Mesenchymal stem cell (in vitro differentiated cells and primary cell): ENCODE measurements around the gene PYGO2.
"Not testable (repeated sequence)": the region's sequence is repeated elsewhere in the genome, so short reads cannot be mapped to it uniquely, and the experiment has no call there.

Source experiments
- DNase-seq: peaks from one replicate; pipeline ENCODE4 v3.0.0-alpha.2; 2013
- H2AFZ ChIP-seq: one replicate; pipeline ENCODE4 v1.6.1; 2013; ENCODE audit warnings: low read depth, mild to moderate bottlenecking, control low read depth, inconsistent platforms, low read length, moderate library complexity
- H2AK5ac ChIP-seq: 2 replicates; pipeline ENCODE4 v1.6.1; 2013; ENCODE audit warnings: low read length, moderate library complexity, mild to moderate bottlenecking, inconsistent platforms; ENCODE audit not compliant: severe bottlenecking
- H2BK120ac ChIP-seq: one replicate; pipeline ENCODE4 v1.6.1; 2013; ENCODE audit warnings: low read depth, mild to moderate bottlenecking, inconsistent platforms, low read length, moderate library complexity
- H2BK12ac ChIP-seq, 2 experiments: one replicate each; pipeline ENCODE4 v1.6.1; 2013; ENCODE audit warnings: inconsistent platforms in 2 of 2, low read length in 2 of 2, mild to moderate bottlenecking in 2 of 2, moderate library complexity in 2 of 2, control low read depth in 1 of 2
- H2BK15ac ChIP-seq: one replicate; pipeline ENCODE4 v1.6.1; 2013; ENCODE audit warnings: mild to moderate bottlenecking, low read depth, inconsistent platforms; ENCODE audit not compliant: poor library complexity, severe bottlenecking
- H2BK5ac ChIP-seq: 2 replicates; pipeline ENCODE4 v1.6.1; 2013; ENCODE audit warnings: low read depth, mild to moderate bottlenecking, low read length, control low read depth, inconsistent platforms; ENCODE audit not compliant: poor library complexity, severe bottlenecking
- H3K14ac ChIP-seq, 2 experiments: one replicate each; pipeline ENCODE4 v1.6.1; 2013; ENCODE audit warnings: inconsistent platforms in 2 of 2, low read length in 2 of 2, control low read depth in 1 of 2, mild to moderate bottlenecking in 1 of 2, moderate library complexity in 1 of 2
- H3K18ac ChIP-seq, 2 experiments: one replicate each; pipeline ENCODE4 v1.6.1; 2013; ENCODE audit warnings: inconsistent platforms in 2 of 2, low read length in 2 of 2, control low read depth in 1 of 2, low read depth in 1 of 2, mild to moderate bottlenecking in 1 of 2
- H3K23ac ChIP-seq, 2 experiments: one replicate each; pipeline ENCODE4 v1.6.1; 2013; ENCODE audit warnings: inconsistent platforms in 2 of 2, low read length in 2 of 2, mild to moderate bottlenecking in 2 of 2, moderate library complexity in 2 of 2, control low read depth in 1 of 2
- H3K27ac ChIP-seq: 2 replicates; pipeline ENCODE4 v1.5.1; 2013; ENCODE audit warnings: mild to moderate bottlenecking, moderate library complexity, low read length, control low read depth, inconsistent platforms; ENCODE audit not compliant: poor library complexity, severe bottlenecking
- H3K27me3 ChIP-seq, 2 experiments: 2 replicates each; pipeline versions ENCODE4 v1.6.1 to v1.7.0; 2013; ENCODE audit warnings: low read length in 2 of 2, mild to moderate bottlenecking in 2 of 2, moderate library complexity in 2 of 2, control low read depth in 1 of 2, inconsistent platforms in 1 of 2; ENCODE audit not compliant: control insufficient read depth in 1 of 2, insufficient read depth in 1 of 2
- H3K36me3 ChIP-seq, 2 experiments: 2 replicates each; pipeline versions ENCODE4 v1.6.1 to v1.7.0; 2013; ENCODE audit warnings: low read length in 2 of 2, control low read depth in 1 of 2, inconsistent platforms in 1 of 2, low read depth in 1 of 2, mild to moderate bottlenecking in 1 of 2; ENCODE audit not compliant: insufficient read depth in 2 of 2, control insufficient read depth in 1 of 2
- H3K4ac ChIP-seq, 2 experiments: one replicate each; pipeline ENCODE4 v1.6.1; 2013; ENCODE audit warnings: inconsistent platforms in 2 of 2, low read length in 2 of 2, mild to moderate bottlenecking in 2 of 2, moderate library complexity in 2 of 2, control low read depth in 1 of 2, low read depth in 1 of 2
- H3K4me1 ChIP-seq: 2 replicates; pipeline ENCODE4 v1.6.1; 2013; ENCODE audit warnings: low read depth, low read length, control low read depth; ENCODE audit not compliant: control insufficient read depth, insufficient read depth
- H3K4me2 ChIP-seq: 2 replicates; pipeline ENCODE4 v1.6.1; 2013; ENCODE audit warnings: low read length, mild to moderate bottlenecking, inconsistent platforms; ENCODE audit not compliant: poor library complexity, severe bottlenecking
- H3K4me3 ChIP-seq, 2 experiments: 2 replicates each; pipeline versions ENCODE4 v1.5.1 to v1.7.0; 2013; ENCODE audit warnings: low read length in 2 of 2, mild to moderate bottlenecking in 2 of 2, control low read depth in 1 of 2, low read depth in 1 of 2; ENCODE audit not compliant: insufficient read depth in 1 of 2
- H3K79me1 ChIP-seq: replicated peaks from 2 replicates; pipeline ENCODE4 v1.6.1; 2013; ENCODE audit warnings: mild to moderate bottlenecking, control low read depth, low read length, inconsistent platforms; ENCODE audit not compliant: poor library complexity, severe bottlenecking
- H3K9ac ChIP-seq: 2 replicates; pipeline ENCODE4 v1.7.0; 2013; ENCODE audit warnings: mild to moderate bottlenecking, low read length, moderate library complexity
- H3K9me3 ChIP-seq: 2 replicates; pipeline ENCODE4 v1.7.0; 2013; ENCODE audit warnings: mild to moderate bottlenecking, low read length; ENCODE audit not compliant: control insufficient read depth
- H4K8ac ChIP-seq: one replicate; pipeline ENCODE4 v1.6.1; 2013; ENCODE audit warnings: inconsistent platforms, mild to moderate bottlenecking, low read length, moderate library complexity
- H4K91ac ChIP-seq: one replicate; pipeline ENCODE4 v1.6.1; 2013; ENCODE audit warnings: mild to moderate bottlenecking, low read length, inconsistent platforms
- WGBS: methylation state at CpG from one replicate; pipeline ENCODE4 v1.1.7; 2013; ENCODE audit warnings: mixed read lengths; 5-methylcytosine and 5-hydroxymethylcytosine counted together

Gene PYGO2

GRCh38 chr1:154988058-154988954 is 26.7 kb upstream of the PYGO2 start:
- no peak overlapping the region for H3K9ac ChIP-seq
- H2BK12ac ChIP-seq = no peak overlapping the region
- H3K18ac ChIP-seq = no peak overlapping the region
- H3K27ac ChIP-seq = no peak overlapping the region
- no peaks in the 10 kb centered on the region for H3K9me3 ChIP-seq
- no peak overlapping the region for H3K14ac ChIP-seq
- H4K91ac ChIP-seq = no peak overlapping the region
- no peak overlapping the region for H3K4me2 ChIP-seq
- peaks cover 45 to 48% of the 10 kb centered on the region in 2 experiments for H3K36me3 ChIP-seq
- no peak for DNase-seq
- H2AFZ ChIP-seq = no peak overlapping the region
- H3K4me3 ChIP-seq = no peak overlapping the region
- WGBS = 94% methylated on average over 17 of the region's 17 CpGs
- H3K4me1 ChIP-seq = peaks cover 23% of the 10 kb centered on the region
- H2BK5ac ChIP-seq = no peak overlapping the region
- no peak overlapping the region for H3K4ac ChIP-seq
- H3K27me3 ChIP-seq = no peaks in the 10 kb centered on the region
- peaks cover 32% of the 10 kb centered on the region for H3K79me1 ChIP-seq
- H4K8ac ChIP-seq = no peak overlapping the region
- no peak overlapping the region for H2AK5ac ChIP-seq
- H2BK120ac ChIP-seq = no peak overlapping the region
- H3K23ac ChIP-seq = no peak overlapping the region
- H2BK15ac ChIP-seq = no peak overlapping the region

GRCh38 chr1:154987326-154987725 is 25.7 kb upstream of the PYGO2 start:
- H2AFZ ChIP-seq = no peak overlapping the region
- H3K27ac ChIP-seq = no peak overlapping the region
- H3K23ac ChIP-seq = no peak overlapping the region
- no peak overlapping the region for H2BK12ac ChIP-seq
- H3K27me3 ChIP-seq = no peaks in the 10 kb centered on the region
- DNase-seq = no peak
- no peak overlapping the region for H3K14ac ChIP-seq
- no peak overlapping the region for H4K91ac ChIP-seq
- H3K4me3 ChIP-seq = no peak overlapping the region
- H3K79me1 ChIP-seq = peaks cover 34% of the 10 kb centered on the region
- H2BK120ac ChIP-seq = no peak overlapping the region
- H2BK5ac ChIP-seq = no peak overlapping the region
- H2BK15ac ChIP-seq = no peak overlapping the region
- H3K4me1 ChIP-seq = peaks cover 17% of the 10 kb centered on the region
- no peak overlapping the region for H3K4me2 ChIP-seq
- H3K36me3 ChIP-seq = peaks cover 41 to 42% of the 10 kb centered on the region in 2 experiments
- H3K4ac ChIP-seq = no peak overlapping the region
- no peak overlapping the region for H3K18ac ChIP-seq
- no peak overlapping the region for H4K8ac ChIP-seq
- no peak overlapping the region for H2AK5ac ChIP-seq
- 94% methylated on average over 6 of the region's 6 CpGs for WGBS
- H3K9ac ChIP-seq = no peak overlapping the region
- no peaks in the 10 kb centered on the region for H3K9me3 ChIP-seq

DNA sequence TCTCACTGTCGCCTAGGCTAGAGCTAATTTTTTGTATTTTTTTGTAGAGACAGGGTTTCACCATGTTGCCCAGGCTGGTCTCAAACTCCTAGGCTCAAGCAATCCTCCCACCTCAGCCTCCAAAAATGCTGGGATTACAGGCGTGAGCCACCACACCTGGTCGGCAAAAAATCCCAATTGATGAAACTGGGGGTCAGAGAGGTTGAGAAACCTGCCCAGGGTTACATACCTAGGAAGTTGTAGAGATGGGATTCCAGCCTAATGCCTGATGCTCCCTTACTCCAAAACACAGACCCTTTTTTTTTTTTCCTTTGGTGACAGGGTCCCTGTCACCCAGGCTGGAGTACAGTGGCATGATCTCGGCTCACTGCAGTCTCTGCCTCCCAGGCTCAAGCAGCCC is 25.2 kb upstream of the PYGO2 start:
- H3K79me1 ChIP-seq = peaks cover 36% of the 10 kb centered on the region
- H3K4ac ChIP-seq, H2AFZ ChIP-seq, H4K8ac ChIP-seq, H2BK5ac ChIP-seq, H2BK12ac ChIP-seq, H3K9me3 ChIP-seq, H2AK5ac ChIP-seq, H3K4me2 ChIP-seq, H3K23ac ChIP-seq, H3K9ac ChIP-seq, H3K18ac ChIP-seq, H3K27me3 ChIP-seq, H2BK15ac ChIP-seq, H3K27ac ChIP-seq, H4K91ac ChIP-seq, H3K4me3 ChIP-seq, DNase-seq, H2BK120ac ChIP-seq, H3K14ac ChIP-seq: not testable (repeated sequence)
- peaks cover 17% of the 10 kb centered on the region for H3K4me1 ChIP-seq
- peaks cover 41 to 42% of the 10 kb centered on the region in 2 experiments for H3K36me3 ChIP-seq
- WGBS = 100% methylated on average over 2 of the region's 4 CpGs

DNA sequence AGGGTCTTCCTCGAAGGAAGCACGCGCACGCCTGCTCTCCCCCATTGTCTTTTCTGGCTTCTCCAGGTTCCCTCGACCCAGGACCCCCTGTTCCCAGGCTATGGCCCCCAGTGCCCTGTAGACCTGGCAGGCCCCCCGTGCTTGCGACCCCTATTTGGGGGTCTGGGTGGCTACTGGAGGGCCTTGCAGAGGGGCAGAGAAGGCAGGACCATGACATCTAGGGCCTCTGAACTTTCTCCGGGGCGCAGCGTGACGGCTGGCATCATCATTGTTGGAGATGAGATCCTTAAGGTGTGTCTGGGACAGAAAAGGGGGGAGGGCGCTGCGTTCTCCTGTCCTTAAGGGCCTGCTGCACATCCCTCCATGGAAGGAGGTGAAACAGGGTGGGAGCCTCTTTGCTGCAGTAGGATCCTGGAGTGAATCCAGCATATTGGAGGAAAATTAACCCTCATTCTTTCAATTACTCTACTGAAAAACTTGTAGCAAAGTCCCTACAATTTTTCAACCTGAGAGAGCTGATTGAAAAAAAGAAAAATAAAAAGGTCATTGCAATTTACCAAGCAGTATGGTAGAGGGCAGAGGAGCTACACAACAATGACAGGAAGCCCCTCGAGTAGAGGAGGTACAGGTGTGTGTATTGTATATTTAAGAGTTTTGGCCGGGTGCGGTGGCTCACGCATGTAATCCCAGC is 22.3 kb upstream of the PYGO2 start:
- no peak for DNase-seq
- H4K91ac ChIP-seq = peak overlapping the region; percentile 73
- H3K4me2 ChIP-seq = peak overlapping the region; percentile 91
- H3K79me1 ChIP-seq = peaks cover 30% of the 10 kb centered on the region
- peak overlapping the region; percentile 7 for H3K27ac ChIP-seq
- H3K9ac ChIP-seq = peak overlapping the region; percentile 89
- H3K4me1 ChIP-seq = peaks cover 10% of the 10 kb centered on the region
- H2BK15ac ChIP-seq = no peak overlapping the region
- WGBS = 36% methylated on average over 10 of the region's 17 CpGs
- H3K27me3 ChIP-seq = no peaks in the 10 kb centered on the region
- H2BK5ac ChIP-seq = no peak overlapping the region
- peak overlapping the region in 1 of 2 experiments; percentile 38 for H2BK12ac ChIP-seq
- H3K9me3 ChIP-seq = no peaks in the 10 kb centered on the region
- H3K23ac ChIP-seq = no peak overlapping the region
- peak overlapping the region; percentile 64 for H2AK5ac ChIP-seq
- no peak overlapping the region for H2BK120ac ChIP-seq
- H4K8ac ChIP-seq = peak overlapping the region; percentile 27
- peaks cover 22 to 28% of the 10 kb centered on the region in 2 experiments for H3K36me3 ChIP-seq
- peak overlapping the region; percentile 64 to 91 for H3K4me3 ChIP-seq
- H2AFZ ChIP-seq = no peak overlapping the region
- peak overlapping the region in 1 of 2 experiments; percentile 66 for H3K4ac ChIP-seq
- no peak overlapping the region for H3K14ac ChIP-seq
- no peak overlapping the region for H3K18ac ChIP-seq
